HG02759 (cell line): Measurements from ENCODE around the gene MDN1.

Experiments
- ATAC-seq: cut with Tn5 transposase; IDR thresholded peaks from one replicate; pipeline ENCODE4 v1.9.1; 2021; ENCODE audit warnings: mild to moderate bottlenecking, moderate library complexity; ENCODE audit not compliant: unreplicated experiment

The MDN1 gene

GRCh38 chr6:89702349-89702748 lies 117.2 kb downstream of the MDN1 start:
- no peak for ATAC-seq

- ATAC-seq = no peak
These were observed 123.9 kb downstream of the MDN1 start for GRCh38 chr6:89695667-89696066.

- ATAC-seq = no peak
These were observed 125.2 kb downstream of the MDN1 start for GRCh38 chr6:89694428-89694827.

- no peak for ATAC-seq
These were observed 126.4 kb downstream of the MDN1 start for GRCh38 chr6:89693207-89693606.

- ATAC-seq = no peak
These were observed 127.3 kb downstream of the MDN1 start for GRCh38 chr6:89692256-89692655.

GRCh38 chr6:89690944-89691324 lies 128.7 kb downstream of the MDN1 start:
- no peak for ATAC-seq

- no peak for ATAC-seq
These were observed 129.9 kb downstream of the MDN1 start for GRCh38 chr6:89689732-89690131.

- no peak for ATAC-seq
These were observed 131.3 kb downstream of the MDN1 start for GRCh38 chr6:89688328-89688727.

- ATAC-seq = no peak
These were observed 134.3 kb downstream of the MDN1 start for GRCh38 chr6:89685311-89685710.

- no peak for ATAC-seq
These were observed 136.6 kb downstream of the MDN1 start for GRCh38 chr6:89682991-89683390.

GRCh38 chr6:89681983-89682564 lies 137.5 kb downstream of the MDN1 start:
- no peak for ATAC-seq

- no peak for ATAC-seq
These were observed 139.0 kb downstream of the MDN1 start for GRCh38 chr6:89680551-89680950.

GRCh38 chr6:89680150-89680549 lies 139.4 kb downstream of the MDN1 start:
- no peak for ATAC-seq

GRCh38 chr6:89679215-89680120 lies 140.1 kb downstream of the MDN1 start:
- ATAC-seq = no peak

GRCh38 chr6:89678531-89678930 lies 141.1 kb downstream of the MDN1 start:
- ATAC-seq = no peak

- ATAC-seq = no peak
These were observed 143.4 kb downstream of the MDN1 start for GRCh38 chr6:89675949-89676748.

GRCh38 chr6:89670935-89671565 lies 148.5 kb downstream of the MDN1 start:
- ATAC-seq = no peak

- ATAC-seq = no peak
These were observed 150.6 kb downstream of the MDN1 start for GRCh38 chr6:89669002-89669401.

- ATAC-seq = no peak
These were observed 151.6 kb downstream of the MDN1 start for GRCh38 chr6:89667872-89668556.

- no peak for ATAC-seq
These were observed 156.9 kb downstream of the MDN1 start for GRCh38 chr6:89662659-89663223.
